ENCODE measurements around the gene ACTN4.

The ACTN4 gene

GRCh38 chr19:38711726-38712153 is 64.3 kb downstream of the ACTN4 start:
- peak; percentile 33 for TF ChIP-seq CTCF (conservative IDR thresholded peaks at IDR 0.05; ENCODE audit: low read depth, low read length)
- H3K4me3 ChIP-seq (ENCODE audit: low read depth, low read length), result no peak overlapping the region
- peak; percentile 96 for DNase-seq (ENCODE audit: low read depth)

- H3K4me3 ChIP-seq (ENCODE audit: low read depth, low read length), result no peak overlapping the region
- no peak for TF ChIP-seq CTCF (conservative IDR thresholded peaks at IDR 0.05; ENCODE audit: low read depth, low read length)
- DNase-seq (ENCODE audit: low read depth), result no peak
Measured at GRCh38 chr19:38712161-38712748, 64.8 kb downstream of the ACTN4 start.

- DNase-seq (ENCODE audit: low read depth), result peak; percentile 60
- no peak overlapping the region for H3K4me3 ChIP-seq (ENCODE audit: low read depth, low read length)
- no peak for TF ChIP-seq CTCF (conservative IDR thresholded peaks at IDR 0.05; ENCODE audit: low read depth, low read length)
Measured at GRCh38 chr19:38713227-38713649, 65.8 kb downstream of the ACTN4 start.

GRCh38 chr19:38713865-38714264 is 66.4 kb downstream of the ACTN4 start:
- DNase-seq (ENCODE audit: low read depth), result no peak
- TF ChIP-seq CTCF (conservative IDR thresholded peaks at IDR 0.05; ENCODE audit: low read depth, low read length), result no peak
- no peak overlapping the region for H3K4me3 ChIP-seq (ENCODE audit: low read depth, low read length)

- TF ChIP-seq CTCF (conservative IDR thresholded peaks at IDR 0.05; ENCODE audit: low read depth, low read length), result no peak
- no peak for DNase-seq (ENCODE audit: low read depth)
- H3K4me3 ChIP-seq (ENCODE audit: low read depth, low read length), result no peak overlapping the region
Measured at GRCh38 chr19:38714354-38714778, 66.9 kb downstream of the ACTN4 start.

- no peak for TF ChIP-seq CTCF (conservative IDR thresholded peaks at IDR 0.05; ENCODE audit: low read depth, low read length)
- no peak for DNase-seq (ENCODE audit: low read depth)
- H3K4me3 ChIP-seq (ENCODE audit: low read depth, low read length), result no peak overlapping the region
Measured at GRCh38 chr19:38715555-38715954, 68.1 kb downstream of the ACTN4 start.

- no peak overlapping the region for H3K4me3 ChIP-seq (ENCODE audit: low read depth, low read length)
- no peak for TF ChIP-seq CTCF (conservative IDR thresholded peaks at IDR 0.05; ENCODE audit: low read depth, low read length)
- DNase-seq (ENCODE audit: low read depth), result no peak
Measured at GRCh38 chr19:38717051-38717450, 69.6 kb downstream of the ACTN4 start.

Data from choroid plexus epithelial cell (primary cell).